NCI-H460 (cell line): ENCODE measurements around the gene HSPBP1. TPM values are rescaled to one million over a fixed set of nuclear protein-coding genes. Genes with fewer than 3 reads are reported as not detected.
"Not testable (repeated sequence)": the region's sequence is repeated elsewhere in the genome, so short reads cannot be mapped to it uniquely, and the experiment has no call there.

ENCODE experiments used
- DNase-seq: peaks from one replicate; pipeline ENCODE4 v3.0.0-alpha.2; 2016; ENCODE audit warnings: low read depth; ENCODE audit errors: extremely low read depth
- total RNA-seq: library from RNA; depleted of rRNA; stranded (reverse); fragments of >200 nt; shearing (Covaris generic); gene quantifications from 2 replicates; pipeline ENCODE4 v1.2.3, GENCODE V29; 2014

The HSPBP1 gene
- total RNA-seq, 1 experiment from 2014 or later = 33.4 TPM

- no peak for DNase-seq
Measured at GRCh38 chr19:55241143-55241934, 38.6 kb downstream of the HSPBP1 start.

GRCh38 chr19:55240713-55241020 lies 39.2 kb downstream of the HSPBP1 start:
- DNase-seq = no peak

- no peak for DNase-seq
Measured at GRCh38 chr19:55239004-55239403, 40.9 kb downstream of the HSPBP1 start.

- no peak for DNase-seq
Measured at GRCh38 chr19:55238030-55238429, 41.9 kb downstream of the HSPBP1 start.

- no peak for DNase-seq
Measured at GRCh38 chr19:55232986-55233385, 46.9 kb downstream of the HSPBP1 start.

- DNase-seq = no peak
Measured at GRCh38 chr19:55232286-55232602, 47.7 kb downstream of the HSPBP1 start.

GRCh38 chr19:55231391-55232285 lies 48.3 kb downstream of the HSPBP1 start:
- DNase-seq = no peak

GRCh38 chr19:55230780-55231179 lies 49.1 kb downstream of the HSPBP1 start:
- no peak for DNase-seq

- DNase-seq = no peak
Measured at GRCh38 chr19:55230329-55230728, 49.6 kb downstream of the HSPBP1 start.

- no peak for DNase-seq
Measured at GRCh38 chr19:55229789-55230182, 50.1 kb downstream of the HSPBP1 start.

GRCh38 chr19:55229145-55229788 lies 50.6 kb downstream of the HSPBP1 start:
- no peak for DNase-seq

GRCh38 chr19:55228403-55229031 lies 51.4 kb downstream of the HSPBP1 start, which contains the start of gene TMEM86B:
TMEM86B (minus strand) TSS chr19:55228763; CDS start chr19:55228741, 22 bp downstream.
- DNase-seq = no peak

GRCh38 chr19:55228015-55228391 lies 51.9 kb downstream of the HSPBP1 start:
- DNase-seq = no peak

- no peak for DNase-seq
Measured at GRCh38 chr19:55227241-55228014, 52.5 kb downstream of the HSPBP1 start.

GRCh38 chr19:55226788-55227187 lies 53.1 kb downstream of the HSPBP1 start:
- no peak for DNase-seq

GRCh38 chr19:55226273-55226672 lies 53.6 kb downstream of the HSPBP1 start:
- no peak for DNase-seq

- no peak for DNase-seq
Measured at GRCh38 chr19:55225415-55225958, 54.4 kb downstream of the HSPBP1 start.

GRCh38 chr19:55224679-55225414 lies 55.1 kb downstream of the HSPBP1 start:
- not testable (repeated sequence) for DNase-seq

- no peak for DNase-seq
Measured at GRCh38 chr19:55224038-55224665, 55.8 kb downstream of the HSPBP1 start.
